Adipocyte (in vitro differentiated cells): ENCODE results near the gene FOXA1.

Source experiments
- DNase-seq: peaks from one replicate; pipeline ENCODE4 v3.0.0-alpha.2; 2015; ENCODE audit warnings: low read depth
- H3K27me3 ChIP-seq: replicated peaks from 2 replicates; pipeline ENCODE4 v1.7.0; 2013; ENCODE audit warnings: mild to moderate bottlenecking, low read length, moderate library complexity; ENCODE audit not compliant: control insufficient read depth, insufficient read depth
- H3K36me3 ChIP-seq: 2 replicates; pipeline ENCODE4 v1.7.0; 2013; ENCODE audit warnings: low read length, mild to moderate bottlenecking, moderate library complexity; ENCODE audit not compliant: control insufficient read depth, insufficient read depth, severe bottlenecking
- H3K4me1 ChIP-seq: 2 replicates; pipeline ENCODE4 v1.7.0; 2013; ENCODE audit warnings: mild to moderate bottlenecking, low read length, moderate library complexity; ENCODE audit not compliant: control insufficient read depth, insufficient read depth
- H3K4me3 ChIP-seq: 2 replicates; pipeline ENCODE4 v1.7.0; 2013; ENCODE audit warnings: mild to moderate bottlenecking, low read length, moderate library complexity
- H3K9ac ChIP-seq: 2 replicates; pipeline ENCODE4 v1.7.0; 2013; ENCODE audit warnings: mild to moderate bottlenecking, low read length, moderate library complexity
- H3K9me3 ChIP-seq: 2 replicates; pipeline ENCODE4 v1.7.0; 2013; ENCODE audit warnings: mild to moderate bottlenecking, low read length, moderate library complexity; ENCODE audit not compliant: control insufficient read depth

FOXA1 gene

DNA sequence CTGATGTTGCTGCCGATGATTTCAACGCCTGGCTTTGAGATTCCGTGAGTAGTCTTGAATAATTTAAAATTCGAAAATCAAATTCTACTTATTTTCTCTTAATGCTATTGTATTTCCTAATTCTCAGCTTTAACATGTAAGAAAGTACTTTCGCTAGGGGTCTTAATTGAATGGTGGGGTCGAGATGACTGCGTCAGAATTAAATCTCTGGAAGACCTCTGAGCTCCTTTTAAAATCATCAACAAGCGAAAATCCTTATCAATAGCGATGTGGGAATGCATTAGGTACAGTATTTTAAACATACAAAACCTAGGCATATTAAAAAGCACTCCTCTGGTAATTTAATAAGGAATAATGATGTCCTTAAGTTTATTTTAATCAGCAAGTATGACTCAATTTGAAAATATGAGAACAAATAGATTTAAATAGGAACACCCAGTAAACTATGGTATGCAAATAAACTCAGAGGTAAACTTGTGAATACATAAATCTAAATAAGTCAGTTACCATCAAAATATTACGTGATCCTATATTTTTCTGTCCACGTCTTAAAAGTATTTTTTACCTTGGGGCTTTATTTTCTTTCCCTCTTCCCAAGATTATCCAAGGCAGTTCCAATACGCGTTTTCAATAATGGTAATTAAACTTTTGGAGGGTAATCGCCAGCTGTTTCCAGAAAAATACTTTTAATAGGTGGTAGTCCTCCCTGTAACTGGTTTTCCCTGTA, 1.4 kb downstream of the FOXA1 start:
- peaks cover 3% of the 10 kb centered on the region for H3K4me1 ChIP-seq
- H3K36me3 ChIP-seq = no peaks in the 10 kb centered on the region
- no peak for DNase-seq
- H3K9me3 ChIP-seq = peaks cover 10% of the 10 kb centered on the region
- peaks cover 83% of the 10 kb centered on the region for H3K27me3 ChIP-seq
- no peak overlapping the region for H3K9ac ChIP-seq
- H3K4me3 ChIP-seq = peak overlapping the region; percentile 81

- Histone ChIP-seq H3K9ac (no peak overlapping the region), H3K27me3 (peaks cover 81% of the 10 kb centered on the region), H3K36me3 (no peaks in the 10 kb centered on the region), H3K4me1 (peaks cover 3% of the 10 kb centered on the region), H3K4me3 (no peak overlapping the region), H3K9me3 (peaks cover 10% of the 10 kb centered on the region)
- no peak for DNase-seq
These were observed 2.3 kb downstream of the FOXA1 start for GRCh38 chr14:37592482-37593408.

- Histone ChIP-seq H3K4me1 (peaks cover 3% of the 10 kb centered on the region), H3K9ac (no peak overlapping the region), H3K4me3 (no peak overlapping the region), H3K27me3 (peaks cover 80% of the 10 kb centered on the region), H3K9me3 (peaks cover 8% of the 10 kb centered on the region), H3K36me3 (no peaks in the 10 kb centered on the region)
- no peak for DNase-seq
These were observed 3.0 kb downstream of the FOXA1 start for GRCh38 chr14:37591941-37592481.

DNA sequence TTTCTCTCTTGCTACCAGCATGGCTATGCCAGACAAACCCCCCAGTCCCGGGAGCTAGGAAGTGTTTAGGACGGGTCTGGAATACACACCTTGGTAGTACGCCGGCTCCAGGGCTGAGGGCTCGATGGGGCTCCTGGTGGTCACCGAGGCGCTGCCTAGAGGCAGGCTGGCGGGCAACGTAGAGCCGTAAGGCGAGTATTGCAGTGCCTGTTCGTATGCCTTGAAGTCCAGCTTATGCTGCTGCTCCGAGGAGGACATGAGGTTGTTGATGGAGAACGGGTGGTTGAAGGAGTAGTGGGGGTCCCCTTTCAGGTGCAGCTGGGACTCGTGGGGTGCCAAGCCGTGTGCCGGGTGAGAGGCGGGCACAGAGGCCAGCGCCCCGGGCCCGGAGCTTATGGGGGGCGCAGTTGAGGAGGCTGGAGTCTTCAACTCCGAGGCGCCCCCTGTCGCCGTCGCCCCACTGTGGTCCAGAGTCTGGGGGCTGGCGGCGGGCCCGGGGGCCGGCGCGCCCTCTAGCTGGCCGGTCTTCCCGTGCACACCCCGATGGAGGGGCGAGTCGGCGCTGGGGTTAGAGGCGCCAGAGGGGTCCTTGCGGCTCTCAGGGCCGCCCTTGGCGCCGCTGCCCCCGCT, 3.6 kb downstream of the FOXA1 start:
- H3K36me3 ChIP-seq = no peaks in the 10 kb centered on the region
- peaks cover 3% of the 10 kb centered on the region for H3K4me1 ChIP-seq
- H3K9me3 ChIP-seq = peaks cover 8% of the 10 kb centered on the region
- no peak overlapping the region for H3K9ac ChIP-seq
- H3K4me3 ChIP-seq = no peak overlapping the region
- peaks cover 80% of the 10 kb centered on the region for H3K27me3 ChIP-seq
- DNase-seq = no peak

DNA sequence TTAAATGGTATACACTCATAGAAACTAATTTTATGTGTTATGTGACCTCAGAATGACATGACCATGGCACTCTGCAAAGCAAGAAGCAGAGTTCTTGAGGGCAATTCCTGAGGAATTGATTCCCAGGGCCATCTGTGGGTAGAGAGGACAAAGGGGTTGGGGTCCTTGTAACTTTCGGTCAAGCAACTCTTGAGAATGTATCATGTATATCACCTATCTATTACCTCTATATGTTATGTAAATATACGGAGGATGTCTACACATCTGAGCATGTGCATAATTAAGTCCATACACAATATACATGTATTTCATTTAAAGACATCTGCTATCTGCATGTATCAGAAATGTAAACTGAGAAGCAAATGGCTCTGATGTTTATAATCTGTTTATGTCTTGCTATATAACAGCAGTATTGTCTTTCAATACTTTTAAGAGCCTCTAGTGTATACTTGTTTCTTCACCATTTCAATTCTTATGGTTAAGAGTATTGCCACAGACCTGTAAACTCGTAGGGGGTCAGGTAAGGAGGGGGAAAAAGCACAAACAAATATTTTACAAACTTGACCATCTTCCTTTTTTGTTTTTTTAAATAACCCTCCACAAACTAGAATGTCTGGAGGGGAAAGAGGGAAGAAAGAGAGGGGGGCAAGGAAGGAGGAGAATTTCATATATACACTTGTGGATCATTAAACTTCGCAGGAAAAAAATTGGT, 4.5 kb downstream of the FOXA1 start:
- H3K4me3 ChIP-seq = no peak overlapping the region
- H3K4me1 ChIP-seq = no peaks in the 10 kb centered on the region
- H3K9me3 ChIP-seq = peaks cover 8% of the 10 kb centered on the region
- H3K27me3 ChIP-seq = peaks cover 80% of the 10 kb centered on the region
- H3K36me3 ChIP-seq = no peaks in the 10 kb centered on the region
- no peak overlapping the region for H3K9ac ChIP-seq
- no peak for DNase-seq

GRCh38 chr14:37589715-37590427, 5.2 kb downstream of the FOXA1 start:
- H3K4me3 ChIP-seq = no peak overlapping the region
- no peaks in the 10 kb centered on the region for H3K4me1 ChIP-seq
- no peak overlapping the region for H3K9ac ChIP-seq
- H3K9me3 ChIP-seq = peaks cover 12% of the 10 kb centered on the region
- no peak for DNase-seq
- H3K36me3 ChIP-seq = no peaks in the 10 kb centered on the region
- H3K27me3 ChIP-seq = peaks cover 85% of the 10 kb centered on the region

DNA sequence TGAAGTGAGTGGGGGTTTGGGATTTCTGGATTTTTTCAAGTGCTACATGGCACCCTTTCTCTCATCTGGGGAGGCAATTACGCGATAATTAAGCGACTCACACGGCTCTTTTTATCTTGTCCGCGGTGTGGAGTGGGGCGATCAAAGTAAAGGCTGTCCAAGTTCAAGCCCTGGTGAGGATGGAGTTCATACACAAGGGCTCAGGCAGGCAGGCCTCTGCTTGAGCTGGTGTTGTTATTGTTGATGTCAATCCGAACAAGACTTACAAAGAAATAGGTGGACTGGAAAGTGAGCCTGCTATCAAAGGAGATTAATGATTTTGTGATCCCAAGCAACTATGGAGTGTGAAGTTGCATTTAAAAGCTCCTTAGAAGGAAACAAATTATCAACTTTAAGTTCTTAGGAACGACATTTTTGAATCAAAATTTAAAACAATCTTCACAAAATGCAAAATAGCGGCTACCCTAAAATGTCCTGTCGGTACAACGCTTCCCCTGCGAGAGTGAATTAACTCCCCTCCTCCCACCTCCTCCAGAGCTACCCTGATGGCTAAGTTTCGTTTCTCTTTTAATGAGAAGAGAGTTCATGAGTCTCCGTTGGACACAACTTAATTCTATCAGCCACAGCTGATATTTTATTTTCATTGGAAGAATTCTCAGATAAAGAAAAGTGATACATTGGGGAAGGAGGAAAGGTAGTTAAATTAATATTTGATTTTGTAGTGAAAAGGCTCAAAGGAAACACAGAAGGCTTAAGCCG, 5.9 kb downstream of the FOXA1 start:
- Histone ChIP-seq H3K4me1 (no peaks in the 10 kb centered on the region), H3K27me3 (peaks cover 93% of the 10 kb centered on the region), H3K9me3 (peaks cover 12% of the 10 kb centered on the region), H3K9ac (no peak overlapping the region), H3K4me3 (no peak overlapping the region), H3K36me3 (no peaks in the 10 kb centered on the region)
- no peak for DNase-seq

- Histone ChIP-seq H3K9ac (no peak overlapping the region), H3K36me3 (no peaks in the 10 kb centered on the region), H3K9me3 (peaks cover 12% of the 10 kb centered on the region), H3K4me1 (no peaks in the 10 kb centered on the region), H3K27me3 (peaks cover 91% of the 10 kb centered on the region), H3K4me3 (no peak overlapping the region)
- DNase-seq = no peak
These were observed 6.4 kb downstream of the FOXA1 start for GRCh38 chr14:37588667-37588955.

- DNase-seq = no peak
- H3K9me3 ChIP-seq = peaks cover 12% of the 10 kb centered on the region
- no peak overlapping the region for H3K4me3 ChIP-seq
- H3K4me1 ChIP-seq = no peaks in the 10 kb centered on the region
- H3K27me3 ChIP-seq = peaks cover 86% of the 10 kb centered on the region
- H3K9ac ChIP-seq = no peak overlapping the region
- no peaks in the 10 kb centered on the region for H3K36me3 ChIP-seq
These were observed 7.0 kb downstream of the FOXA1 start for GRCh38 chr14:37587881-37588666.
